GM21526 (cell line): ENCODE data around the gene LGALS14.
"Not testable (repeated sequence)": the region's sequence is repeated elsewhere in the genome, so short reads cannot be mapped to it uniquely, and the experiment has no call there.

Experiments
- ATAC-seq: cut with Tn5 transposase; IDR thresholded peaks from one replicate; pipeline ENCODE4 v1.9.1; 2021; ENCODE audit warnings: moderate library complexity; ENCODE audit not compliant: unreplicated experiment, low FRiP score

Gene LGALS14, protein sequence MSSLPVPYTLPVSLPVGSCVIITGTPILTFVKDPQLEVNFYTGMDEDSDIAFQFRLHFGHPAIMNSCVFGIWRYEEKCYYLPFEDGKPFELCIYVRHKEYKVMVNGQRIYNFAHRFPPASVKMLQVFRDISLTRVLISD

DNA sequence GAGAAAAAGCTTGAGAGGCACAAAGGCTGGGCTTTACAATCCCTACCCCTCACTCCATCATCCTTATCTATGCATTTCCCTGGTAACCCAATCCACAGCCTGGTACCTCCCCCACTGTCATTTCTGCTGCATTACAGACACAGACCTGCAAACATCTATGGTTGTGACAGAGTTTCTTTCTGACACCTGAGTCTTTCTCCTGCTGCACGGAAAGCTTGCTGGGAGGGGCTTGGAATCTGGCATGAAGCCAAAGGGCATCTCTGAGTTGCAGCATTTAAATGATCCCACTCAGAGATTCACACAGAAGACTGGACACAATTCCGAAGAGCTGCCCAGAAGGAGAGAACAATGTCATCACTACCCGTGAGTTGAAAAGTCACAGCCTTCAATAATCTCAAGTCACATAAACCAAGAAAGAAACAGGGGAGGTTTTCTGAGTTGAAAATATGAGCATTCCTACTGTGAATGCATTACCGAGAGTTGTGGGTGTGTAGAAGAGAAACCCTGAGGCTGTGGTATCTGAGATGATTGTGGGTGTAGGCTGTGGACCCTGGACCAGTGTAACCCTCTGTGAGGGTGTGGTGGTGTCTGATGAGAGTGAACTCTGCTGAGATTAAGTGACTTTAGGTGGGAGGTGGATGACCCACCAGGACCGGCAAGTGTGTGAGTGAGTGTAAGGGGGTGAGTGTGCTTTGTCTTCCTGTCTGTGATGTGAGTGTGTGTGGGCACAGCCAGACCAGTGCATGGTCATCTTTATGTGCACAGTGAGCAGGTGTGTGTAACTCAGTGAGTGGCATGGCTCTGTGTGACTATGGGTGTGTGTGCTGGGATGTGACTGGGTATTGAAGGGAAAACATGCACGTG, at the start of gene LGALS14:
TSS of gene LGALS14 (plus strand) at position 301 of the 864 bp plus-strand sequence. CDS start at position 349, 48 bp downstream.
- no peak for ATAC-seq

GRCh38 chr19:39655613-39656012, 48.7 kb upstream of the LGALS14 start, which contains the start of gene LGALS16:
TSS of gene LGALS16 (plus strand) at chr19:39655913. CDS start at chr19:39655962, 49 bp downstream.
- no peak for ATAC-seq

- ATAC-seq: no peak
Measured at GRCh38 chr19:39659791-39660190, 44.5 kb upstream of the LGALS14 start.

- no peak for ATAC-seq
Measured at GRCh38 chr19:39660661-39661060, 43.6 kb upstream of the LGALS14 start.

- no peak for ATAC-seq
Measured at GRCh38 chr19:39661565-39661964, 42.7 kb upstream of the LGALS14 start.

DNA sequence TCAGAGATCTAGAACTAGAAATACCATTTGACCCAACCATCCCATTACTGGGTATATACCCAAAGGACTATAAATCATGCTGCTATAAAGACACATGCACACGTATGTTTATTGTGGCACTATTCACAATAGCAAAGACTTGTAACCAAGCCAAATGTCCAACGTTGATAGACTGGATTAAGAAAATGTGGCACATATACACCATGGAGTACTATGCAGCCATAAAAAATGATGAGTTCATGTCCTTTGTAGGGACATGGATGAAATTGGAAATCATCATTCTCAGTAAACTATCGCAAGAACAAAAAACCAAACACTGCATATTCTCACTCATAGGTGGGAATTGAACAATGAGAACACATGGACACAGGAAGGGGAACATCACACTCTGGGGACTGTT, 34.4 kb upstream of the LGALS14 start:
- ATAC-seq: not testable (repeated sequence)

GRCh38 chr19:39670998-39671397, 33.3 kb upstream of the LGALS14 start:
- no peak for ATAC-seq

GRCh38 chr19:39671739-39672363, 32.4 kb upstream of the LGALS14 start:
- ATAC-seq: no peak

DNA sequence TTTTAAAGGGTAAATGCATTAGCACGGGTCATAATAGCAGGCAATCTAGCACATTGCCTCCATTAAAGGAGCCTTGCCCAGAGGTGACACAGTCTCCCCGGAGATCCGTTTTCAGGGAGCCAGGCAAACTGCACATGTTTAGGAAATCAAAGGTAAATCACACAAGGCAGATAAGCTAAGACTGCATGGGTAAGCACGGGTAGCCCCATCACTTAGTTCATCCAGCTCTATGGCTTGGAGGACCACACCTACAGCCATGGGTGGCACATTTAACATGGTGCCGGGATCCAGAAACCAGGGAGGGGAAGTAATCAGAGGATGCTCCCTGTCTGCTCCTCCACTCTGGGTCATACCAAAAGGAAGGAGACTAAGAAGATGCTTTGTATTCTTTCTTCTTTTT, 31.8 kb upstream of the LGALS14 start:
- no peak for ATAC-seq

DNA sequence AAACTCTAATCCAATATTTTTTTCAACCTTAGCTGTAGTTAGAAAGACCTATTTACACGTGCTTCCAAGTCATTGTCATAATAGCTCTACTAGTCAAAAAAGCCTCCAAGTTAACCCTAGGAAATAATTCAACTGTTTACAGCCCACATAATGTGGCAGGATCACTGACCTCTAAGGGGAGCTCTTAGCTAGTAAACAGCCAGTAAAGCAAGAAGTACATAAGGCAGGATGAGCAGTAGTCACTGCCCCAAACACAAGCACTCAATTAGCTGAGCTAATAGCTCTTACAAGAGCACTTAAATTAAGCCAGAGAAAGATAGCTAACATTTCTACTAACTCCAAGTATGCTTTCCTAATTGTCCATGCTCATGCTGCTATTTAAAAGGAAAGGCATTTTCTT, 30.4 kb upstream of the LGALS14 start:
- ATAC-seq: not testable (repeated sequence)

GRCh38 chr19:39676004-39676403, 28.3 kb upstream of the LGALS14 start:
- ATAC-seq: no peak

DNA sequence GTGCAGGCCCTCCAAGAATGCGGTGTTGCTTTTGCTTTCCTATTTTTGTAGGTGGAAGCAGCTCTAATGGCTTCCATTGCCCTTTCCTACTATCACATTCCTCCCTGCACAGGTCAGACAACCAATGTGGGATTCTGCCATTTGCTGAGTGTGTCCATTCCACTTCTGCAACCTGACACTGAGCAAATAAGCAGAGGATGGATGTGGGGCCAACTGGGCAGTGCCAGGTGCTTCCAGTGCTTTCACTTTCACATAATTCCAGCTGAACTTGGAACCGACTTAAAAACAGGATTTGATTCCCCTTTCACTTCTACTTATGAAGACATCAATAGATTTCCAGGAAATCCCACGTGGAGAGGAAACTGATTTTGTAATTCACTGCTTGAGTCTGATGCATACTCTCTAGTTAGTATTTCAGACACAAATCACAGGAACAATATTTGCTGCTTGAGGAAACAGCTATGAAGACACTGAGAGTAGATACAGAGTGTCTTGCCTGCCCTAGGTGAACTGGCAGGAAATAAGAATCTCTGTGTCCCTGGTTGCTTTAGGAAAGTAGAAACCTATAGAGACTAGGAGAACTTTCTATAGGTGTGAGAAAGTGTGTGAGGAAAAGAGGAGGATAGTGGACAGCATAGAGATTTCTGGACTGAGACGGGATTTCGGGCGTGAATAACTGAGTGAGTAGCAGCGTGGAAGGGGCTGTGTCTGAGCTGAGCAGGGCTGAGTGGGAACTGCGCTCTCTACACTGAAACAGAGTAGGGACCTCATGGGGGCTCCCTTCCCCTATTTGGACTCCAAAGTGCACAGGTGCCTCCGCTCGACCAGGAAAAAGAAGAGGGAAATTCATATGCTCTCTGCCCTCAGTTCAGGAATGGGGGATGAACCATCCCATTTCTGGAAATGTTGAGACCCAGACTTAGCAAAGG, 26.1 kb upstream of the LGALS14 start:
- ATAC-seq: no peak

GRCh38 chr19:39679056-39679790, 25.1 kb upstream of the LGALS14 start:
- no peak for ATAC-seq

GRCh38 chr19:39679791-39680168, 24.5 kb upstream of the LGALS14 start:
- ATAC-seq: no peak

DNA sequence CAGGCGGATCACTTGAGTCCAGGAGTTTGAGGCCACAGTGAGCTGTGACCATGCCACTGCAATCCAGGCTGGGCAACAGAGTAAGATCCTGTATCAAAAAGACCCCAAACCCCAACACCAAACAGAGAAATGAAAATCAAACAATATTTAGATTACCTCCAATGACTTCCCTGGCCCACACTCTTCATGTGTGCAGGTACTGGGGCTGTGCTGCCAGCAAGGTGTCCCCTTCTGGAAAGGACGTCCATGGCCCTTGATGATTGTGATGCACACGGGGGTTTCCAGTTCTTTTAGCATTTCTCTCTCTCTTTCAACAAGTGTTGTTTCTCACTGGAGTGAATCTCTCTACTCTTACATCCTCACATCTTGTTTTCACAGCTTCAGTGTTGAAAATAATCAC, 23.7 kb upstream of the LGALS14 start:
- ATAC-seq: no peak

GRCh38 chr19:39681416-39681815, 22.9 kb upstream of the LGALS14 start:
- no peak for ATAC-seq

- ATAC-seq: no peak
Measured at GRCh38 chr19:39684267-39684666, 20.0 kb upstream of the LGALS14 start.

DNA sequence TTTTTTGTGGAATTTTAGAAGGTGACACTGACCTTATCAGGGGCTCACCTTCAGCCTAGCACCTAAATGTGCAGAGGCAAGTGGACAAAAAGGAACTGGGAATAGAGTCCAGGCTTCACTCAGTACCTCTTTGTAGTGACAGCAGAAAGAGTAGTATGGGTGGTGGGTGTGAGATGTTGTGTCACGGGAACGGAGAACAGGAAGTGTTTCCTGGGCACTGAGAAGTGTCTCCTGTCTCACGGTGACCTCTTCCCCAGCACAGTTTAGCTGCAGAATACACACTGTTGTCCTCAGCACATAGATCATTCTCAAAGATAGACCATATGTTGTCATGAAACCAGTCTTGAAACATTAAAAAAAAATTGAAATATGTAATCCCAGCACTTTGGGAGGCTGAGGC, 17.5 kb upstream of the LGALS14 start:
- no peak for ATAC-seq

DNA sequence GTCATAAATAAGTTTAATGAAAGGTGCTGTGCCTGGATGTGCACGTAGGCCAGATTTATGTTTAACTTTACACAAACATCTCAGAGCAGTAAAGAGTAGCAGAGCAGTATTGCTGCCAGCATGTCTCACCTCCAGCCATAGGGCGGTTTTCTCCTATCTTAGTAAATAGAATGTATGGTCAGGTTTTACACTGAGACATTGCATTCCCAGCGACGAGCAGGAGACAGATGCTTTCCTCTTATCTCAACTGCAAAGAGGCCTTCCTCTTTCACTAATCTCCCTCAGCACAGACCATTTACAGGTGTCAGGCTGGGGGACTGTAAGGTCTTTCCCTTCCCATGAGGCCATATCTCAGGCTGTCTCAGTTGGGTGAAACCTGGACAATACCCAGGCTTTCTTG, 15.6 kb upstream of the LGALS14 start:
- not testable (repeated sequence) for ATAC-seq

GRCh38 chr19:39692166-39692565, 12.1 kb upstream of the LGALS14 start:
- no peak for ATAC-seq
